GM12878 (cell line): ENCODE results near the gene ERCC2. TPM values are rescaled to one million over a fixed set of nuclear protein-coding genes. Genes with fewer than 3 reads are reported as not detected.

ENCODE experiments used
- ATAC-seq: fragments of 200-7000 bp; cut with Tn5 transposase; 3 replicates; pipeline ENCODE4 v1.9.1; 2020; ENCODE audit warnings: mild to moderate bottlenecking, moderate library complexity
- BruUV-seq: library from RNA; stranded (reverse); fragments of 400-500 nt; replicated peaks from 2 replicates; lab custom pipeline; 2021; lab: Mats Ljungman, UMichigan
- CTCF ChIA-PET: fragments of 300-600 bp; sonication (Branson Sonifier 250); formaldehyde crosslinking; extraction: SDS; loops from one replicate; lab custom pipeline; 2021; ENCODE audit warnings: inconsistent platforms; lab: Yijun Ruan, JAX
- POLR2A ChIA-PET: fragments of 350-600 bp; formaldehyde crosslinking; extraction: SDS; loops from one replicate; lab custom pipeline; 2021; ENCODE audit warnings: inconsistent platforms; lab: Charles Lee
- RAD21 ChIA-PET: fragments of 300-600 bp; sonication (Branson Sonifier 250); formaldehyde crosslinking; loops from one replicate; lab custom pipeline; 2023; ENCODE audit warnings: antibody characterized with exemption; ENCODE audit not compliant: unreplicated experiment; lab: Charles Lee
- SMC1A ChIA-PET: fragments of 300-600 bp; sonication (Branson Sonifier 250); formaldehyde crosslinking; loops from one replicate; lab custom pipeline; 2023; ENCODE audit not compliant: unreplicated experiment, uncharacterized antibody; lab: Charles Lee
- DNase-seq: peaks from one replicate; pipeline ENCODE4 v3.0.0-alpha.2; 2011; ENCODE audit warnings: low read depth, low spot score
- FAIRE-seq: peaks from 3 replicates; lab custom pipeline; 2011; peaks lifted over from hg19 to GRCh38; lab: Jason Lieb, UNC
- H2AFZ ChIP-seq: 2 replicates; pipeline ENCODE4 v1.6.0; 2011; ENCODE audit warnings: low read depth, low read length, control low read depth; ENCODE audit not compliant: control insufficient read depth
- H3K27ac ChIP-seq: 2 replicates; pipeline ENCODE4 v1.5.1; 2011; ENCODE audit warnings: control low read depth; ENCODE audit not compliant: control insufficient read depth, insufficient read depth
- H3K27me3 ChIP-seq, 2 experiments: replicated peaks in 1 of 2; 2 replicates each; pipeline versions ENCODE4 v1.6.0 to v1.6.1; 2011; ENCODE audit warnings: low read length in 1 of 2; ENCODE audit not compliant: control insufficient read depth in 2 of 2, insufficient read depth in 2 of 2
- H3K36me3 ChIP-seq, 2 experiments: 2 replicates each; pipeline ENCODE4 v1.5.1; 2011; ENCODE audit warnings: low read length in 1 of 2; ENCODE audit not compliant: control insufficient read depth in 2 of 2, insufficient read depth in 2 of 2
- H3K4me1 ChIP-seq: 2 replicates; pipeline ENCODE4 v1.6.1; 2011; ENCODE audit warnings: mild to moderate bottlenecking, low read length, moderate library complexity, mixed read lengths; ENCODE audit not compliant: control insufficient read depth, insufficient read depth
- H3K4me2 ChIP-seq: 2 replicates; pipeline ENCODE4 v1.6.0; 2011; ENCODE audit warnings: control low read depth; ENCODE audit not compliant: control insufficient read depth, insufficient read depth
- H3K4me3 ChIP-seq: fragments of 200-600 bp; sonication (generic); 2 replicates; pipeline ENCODE4 v1.5.1; 2016
- H3K79me2 ChIP-seq: 2 replicates; pipeline ENCODE4 v1.6.0; 2011; ENCODE audit warnings: low read length; ENCODE audit not compliant: control insufficient read depth, insufficient read depth
- H3K9ac ChIP-seq: 2 replicates; pipeline ENCODE4 v1.8.0; 2011; ENCODE audit warnings: low read length, control low read depth, mixed read lengths; ENCODE audit not compliant: control insufficient read depth, insufficient read depth
- H3K9me3 ChIP-seq: replicated peaks from 3 replicates; pipeline ENCODE4 v1.5.1; 2011; ENCODE audit warnings: mild to moderate bottlenecking, low read length; ENCODE audit not compliant: control insufficient read depth, insufficient read depth
- H4K20me1 ChIP-seq: 2 replicates; pipeline ENCODE4 v1.6.0; 2011; ENCODE audit not compliant: control insufficient read depth, insufficient read depth
- ATF2 ChIP-seq: IDR thresholded peaks from 2 replicates; pipeline ENCODE4 v1.6.1; 2012; ENCODE audit warnings: low read length, inconsistent platforms
- ATF3 ChIP-seq: IDR thresholded peaks from 2 replicates; pipeline ENCODE4 v1.6.1; 2011; ENCODE audit warnings: low read depth, mild to moderate bottlenecking, low read length, moderate library complexity, borderline replicate concordance; ENCODE audit errors: extremely low read depth
- BHLHE40 ChIP-seq, 2 experiments: fragments of 450-650 bp in 1 of 2; IDR thresholded peaks; 2 replicates each; pipeline ENCODE4 v1.6.1; 2011 to 2017; ENCODE audit warnings: low read depth in 2 of 2, borderline replicate concordance in 1 of 2, improper control_type of control experiment in 1 of 2, low read length in 1 of 2, mild to moderate bottlenecking in 1 of 2
- HDAC2 ChIP-seq: fragments of 200-600 bp; sonication (generic); IDR thresholded peaks from 2 replicates; pipeline ENCODE4 v1.6.1; 2017
- MXI1 ChIP-seq: fragments of 150-350 bp; IDR thresholded peaks from 2 replicates; pipeline ENCODE4 v1.6.1; 2011; ENCODE audit warnings: low read depth, mild to moderate bottlenecking, inconsistent platforms, low read length, improper control_type of control experiment
- RFX5 ChIP-seq: IDR thresholded peaks from 2 replicates; pipeline ENCODE4 v1.6.1; 2011; ENCODE audit warnings: low read depth, low read length, improper control_type of control experiment
- RUNX3 ChIP-seq: IDR thresholded peaks from 2 replicates; pipeline ENCODE4 v1.6.1; 2012; ENCODE audit warnings: low read length, inconsistent platforms
- SRF ChIP-seq, 2 experiments: IDR thresholded peaks; 2 replicates each; pipeline ENCODE4 v1.6.1; 2011; ENCODE audit warnings: low read depth in 2 of 2, low read length in 2 of 2, mild to moderate bottlenecking in 1 of 2, moderate library complexity in 1 of 2
- TCF7 ChIP-seq: IDR thresholded peaks from 2 replicates; pipeline ENCODE4 v1.6.1; 2014; ENCODE audit warnings: antibody characterized with exemption, borderline replicate concordance
- WRNIP1 ChIP-seq: IDR thresholded peaks from 2 replicates; pipeline ENCODE4 v1.6.1; 2011; ENCODE audit warnings: low read depth, low read length, improper control_type of control experiment, borderline replicate concordance
- ZSCAN29 ChIP-seq: fragments of 450-650 bp; IDR thresholded peaks from 2 replicates; pipeline ENCODE4 v1.6.1; 2017; ENCODE audit warnings: mild to moderate bottlenecking, moderate library complexity
- WGBS: methylation state at CpG from one replicate; pipeline ENCODE4 v1.1.6; 2016; ENCODE audit warnings: low lambda C conversion rate; ENCODE audit not compliant: insufficient replicate concordance, insufficient coverage; ENCODE audit errors: missing lambda C conversion rate; 5-methylcytosine and 5-hydroxymethylcytosine counted together
- in situ Hi-C: fragments of 300-500 bp; cut with MboI; formaldehyde crosslinking; loops from 9 replicates; pipeline ENCODE4 v1.14.3; 2018; ENCODE audit warnings: mixed read lengths
- intact Hi-C: fragments of 100-400 bp; cut with micrococcal nuclease; formaldehyde crosslinking; loops from one replicate; pipeline ENCODE4 v1.14.2; 2022; ENCODE audit not compliant: unreplicated experiment
- polyA plus RNA-seq, 11 experiments: library from polyadenylated mRNA; depleted of rRNA in 4 of 11; unstranded in 6 of 11; stranded (reverse) in 5 of 11; fragments of >200 nt; fragmentation: Nextera tagmentation in 4 of 11; fragmentation: Illumina TruSeq in 1 of 11; extraction: Ambion mirVana in 4 of 11; extraction: Trizol in 1 of 11; gene quantifications; 1 replicate in 1 of 11; 2 replicates in 10 of 11; pipeline versions ENCODE4 v1.2.1 to v1.2.3, GENCODE V29; 2011 to 2016; ENCODE audit warnings: inconsistent platforms in 2 of 11, missing spikeins in 2 of 11, low read depth in 1 of 11
- total RNA-seq, 4 experiments: library from RNA; depleted of rRNA in 3 of 4; stranded (reverse); fragments of >200 nt in 3 of 4; fragmentation: Illumina TruSeq in 1 of 4; extraction: Trizol in 1 of 4; gene quantifications; 2 replicates each; pipeline versions ENCODE4 v1.2.1 to v1.2.3, GENCODE V29; 2013 to 2021
- TF ChIP-seq, protein P1 (sequence below): fragments of 450-650 bp; IDR thresholded peaks from 2 replicates; pipeline ENCODE4 v1.6.1; 2017; ENCODE audit warnings: mild to moderate bottlenecking, moderate library complexity

Gene ERCC2
- total and polyA plus RNA-seq, 10 of the 15 experiments (the other 5 are each of a cell fraction or from before 2014, with no cell fraction given): 1.3 to 40.1 (median 15.6) TPM

GRCh38 chr19:45346449-45346848 is 23.9 kb downstream of the ERCC2 start:
- H3K9ac ChIP-seq: no peak overlapping the region
- no peak for TF ChIP-seq HDAC2
- no peaks in the 10 kb centered on the region for H3K9me3 ChIP-seq
- intact Hi-C loops (no loop called here), in situ Hi-C loops (no loop called here)
- no peak overlapping the region for H3K4me2 ChIP-seq
- H4K20me1 ChIP-seq: no peaks in the 10 kb centered on the region
- no peaks in the 10 kb centered on the region for H3K79me2 ChIP-seq
- no peak for FAIRE-seq
- no peaks in the 10 kb centered on the region for H3K27me3 ChIP-seq
- H3K4me1 ChIP-seq: no peaks in the 10 kb centered on the region
- WGBS: 37% methylated on average over 26 of the region's 27 CpGs
- H3K27ac ChIP-seq: no peak overlapping the region
- ChIA-PET POLR2A (no interaction called here), SMC1A (no interaction called here), CTCF (no interaction called here), RAD21 (no interaction called here)
- no peak overlapping the region for H2AFZ ChIP-seq
- no peak overlapping the region for H3K4me3 ChIP-seq
- BruUV-seq: no TSS peak
- no peaks in the 10 kb centered on the region; a peak in 2 of 4 replicates for H3K36me3 ChIP-seq
- DNase-seq: no peak
- no peak for ATAC-seq

- DNase-seq (no peak), ATAC-seq (no peak), FAIRE-seq (no peak)
- TF ChIP-seq BHLHE40 (IDR thresholded peaks at IDR 0.05; ENCODE audit: borderline replicate concordance in 1 of 2, low read depth in 2 of 2, low read length in 1 of 2): no peak
- no peak for TF ChIP-seq RFX5
- no peak for TF ChIP-seq TCF7
- TF ChIP-seq, protein P1, sequence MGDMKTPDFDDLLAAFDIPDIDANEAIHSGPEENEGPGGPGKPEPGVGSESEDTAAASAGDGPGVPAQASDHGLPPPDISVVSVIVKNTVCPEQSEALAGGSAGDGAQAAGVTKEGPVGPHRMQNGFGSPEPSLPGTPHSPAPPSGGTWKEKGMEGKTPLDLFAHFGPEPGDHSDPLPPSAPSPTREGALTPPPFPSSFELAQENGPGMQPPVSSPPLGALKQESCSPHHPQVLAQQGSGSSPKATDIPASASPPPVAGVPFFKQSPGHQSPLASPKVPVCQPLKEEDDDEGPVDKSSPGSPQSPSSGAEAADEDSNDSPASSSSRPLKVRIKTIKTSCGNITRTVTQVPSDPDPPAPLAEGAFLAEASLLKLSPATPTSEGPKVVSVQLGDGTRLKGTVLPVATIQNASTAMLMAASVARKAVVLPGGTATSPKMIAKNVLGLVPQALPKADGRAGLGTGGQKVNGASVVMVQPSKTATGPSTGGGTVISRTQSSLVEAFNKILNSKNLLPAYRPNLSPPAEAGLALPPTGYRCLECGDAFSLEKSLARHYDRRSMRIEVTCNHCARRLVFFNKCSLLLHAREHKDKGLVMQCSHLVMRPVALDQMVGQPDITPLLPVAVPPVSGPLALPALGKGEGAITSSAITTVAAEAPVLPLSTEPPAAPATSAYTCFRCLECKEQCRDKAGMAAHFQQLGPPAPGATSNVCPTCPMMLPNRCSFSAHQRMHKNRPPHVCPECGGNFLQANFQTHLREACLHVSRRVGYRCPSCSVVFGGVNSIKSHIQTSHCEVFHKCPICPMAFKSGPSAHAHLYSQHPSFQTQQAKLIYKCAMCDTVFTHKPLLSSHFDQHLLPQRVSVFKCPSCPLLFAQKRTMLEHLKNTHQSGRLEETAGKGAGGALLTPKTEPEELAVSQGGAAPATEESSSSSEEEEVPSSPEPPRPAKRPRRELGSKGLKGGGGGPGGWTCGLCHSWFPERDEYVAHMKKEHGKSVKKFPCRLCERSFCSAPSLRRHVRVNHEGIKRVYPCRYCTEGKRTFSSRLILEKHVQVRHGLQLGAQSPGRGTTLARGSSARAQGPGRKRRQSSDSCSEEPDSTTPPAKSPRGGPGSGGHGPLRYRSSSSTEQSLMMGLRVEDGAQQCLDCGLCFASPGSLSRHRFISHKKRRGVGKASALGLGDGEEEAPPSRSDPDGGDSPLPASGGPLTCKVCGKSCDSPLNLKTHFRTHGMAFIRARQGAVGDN: no peak
- TF ChIP-seq WRNIP1: no peak
- TF ChIP-seq ATF3: no peak
- TF ChIP-seq RUNX3: no peak
- TF ChIP-seq MXI1: no peak
- no peak for TF ChIP-seq SRF (IDR thresholded peaks at IDR 0.05; ENCODE audit: low read depth in 2 of 2, low read length in 2 of 2)
- TF ChIP-seq ATF2: no peak
- no peak for TF ChIP-seq ZSCAN29
- Histone ChIP-seq H3K4me2 (no peak overlapping the region), H3K79me2 (no peaks in the 10 kb centered on the region), H3K27ac (no peak overlapping the region), H3K4me3 (no peak overlapping the region), H3K27me3 (0 out of 4 replicates have a peak, but pooled peaks cover 0 to 1% of the 10 kb centered on the region in 2 experiments), H3K9me3 (no peaks in the 10 kb centered on the region), H3K9ac (no peak overlapping the region), H2AFZ (no peak overlapping the region), H3K4me1 (0 out of 2 replicates have a peak, but pooled peaks cover under 1% of the 10 kb centered on the region), H3K36me3 (no peaks in the 10 kb centered on the region), H4K20me1 (no peaks in the 10 kb centered on the region)
- ChIA-PET POLR2A (no interaction called here), SMC1A (no interaction called here), RAD21 (no interaction called here), CTCF (interaction anchor here (0.5 kb wide), 1 partner anchor 613 kb away, joined by 3 read pairs; no protein-coding TSS in a partner anchor)
- 76% methylated on average over 15 of the region's 15 CpGs for WGBS
- intact Hi-C loops: no loop called here
- in situ Hi-C loops: no loop called here
- no TSS peak for BruUV-seq
These were observed 24.9 kb downstream of the ERCC2 start for GRCh38 chr19:45345506-45345860.
